GM12878 (cell line): Measurements from ENCODE around the gene CCDC170. TPM values are rescaled to one million over a fixed set of nuclear protein-coding genes. Genes with fewer than 3 reads are reported as not detected.

Experiments
- ATAC-seq: fragments of 200-7000 bp; cut with Tn5 transposase; 3 replicates; pipeline ENCODE4 v1.9.1; 2020; ENCODE audit warnings: mild to moderate bottlenecking, moderate library complexity
- BruUV-seq: library from RNA; stranded (reverse); fragments of 400-500 nt; replicated peaks from 2 replicates; lab custom pipeline; 2021; lab: Mats Ljungman, UMichigan
- CTCF ChIA-PET: fragments of 300-600 bp; sonication (Branson Sonifier 250); formaldehyde crosslinking; extraction: SDS; loops from one replicate; lab custom pipeline; 2021; ENCODE audit warnings: inconsistent platforms; lab: Yijun Ruan, JAX
- POLR2A ChIA-PET: fragments of 350-600 bp; formaldehyde crosslinking; extraction: SDS; loops from one replicate; lab custom pipeline; 2021; ENCODE audit warnings: inconsistent platforms; lab: Charles Lee
- RAD21 ChIA-PET: fragments of 300-600 bp; sonication (Branson Sonifier 250); formaldehyde crosslinking; loops from one replicate; lab custom pipeline; 2023; ENCODE audit warnings: antibody characterized with exemption; ENCODE audit not compliant: unreplicated experiment; lab: Charles Lee
- SMC1A ChIA-PET: fragments of 300-600 bp; sonication (Branson Sonifier 250); formaldehyde crosslinking; loops from one replicate; lab custom pipeline; 2023; ENCODE audit not compliant: unreplicated experiment, uncharacterized antibody; lab: Charles Lee
- DNase-seq: peaks from one replicate; pipeline ENCODE4 v3.0.0-alpha.2; 2011; ENCODE audit warnings: low read depth, low spot score
- FAIRE-seq: peaks from 3 replicates; lab custom pipeline; 2011; peaks lifted over from hg19 to GRCh38; lab: Jason Lieb, UNC
- H2AFZ ChIP-seq: 2 replicates; pipeline ENCODE4 v1.6.0; 2011; ENCODE audit warnings: low read depth, low read length, control low read depth; ENCODE audit not compliant: control insufficient read depth
- H3K27ac ChIP-seq: 2 replicates; pipeline ENCODE4 v1.5.1; 2011; ENCODE audit warnings: control low read depth; ENCODE audit not compliant: control insufficient read depth, insufficient read depth
- H3K27me3 ChIP-seq, 2 experiments: replicated peaks in 1 of 2; 2 replicates each; pipeline versions ENCODE4 v1.6.0 to v1.6.1; 2011; ENCODE audit warnings: low read length in 1 of 2; ENCODE audit not compliant: control insufficient read depth in 2 of 2, insufficient read depth in 2 of 2
- H3K36me3 ChIP-seq, 2 experiments: 2 replicates each; pipeline ENCODE4 v1.5.1; 2011; ENCODE audit warnings: low read length in 1 of 2; ENCODE audit not compliant: control insufficient read depth in 2 of 2, insufficient read depth in 2 of 2
- H3K4me1 ChIP-seq: 2 replicates; pipeline ENCODE4 v1.6.1; 2011; ENCODE audit warnings: mild to moderate bottlenecking, low read length, moderate library complexity, mixed read lengths; ENCODE audit not compliant: control insufficient read depth, insufficient read depth
- H3K4me2 ChIP-seq: 2 replicates; pipeline ENCODE4 v1.6.0; 2011; ENCODE audit warnings: control low read depth; ENCODE audit not compliant: control insufficient read depth, insufficient read depth
- H3K4me3 ChIP-seq: fragments of 200-600 bp; sonication (generic); 2 replicates; pipeline ENCODE4 v1.5.1; 2016
- H3K79me2 ChIP-seq: 2 replicates; pipeline ENCODE4 v1.6.0; 2011; ENCODE audit warnings: low read length; ENCODE audit not compliant: control insufficient read depth, insufficient read depth
- H3K9ac ChIP-seq: 2 replicates; pipeline ENCODE4 v1.8.0; 2011; ENCODE audit warnings: low read length, control low read depth, mixed read lengths; ENCODE audit not compliant: control insufficient read depth, insufficient read depth
- H3K9me3 ChIP-seq: replicated peaks from 3 replicates; pipeline ENCODE4 v1.5.1; 2011; ENCODE audit warnings: mild to moderate bottlenecking, low read length; ENCODE audit not compliant: control insufficient read depth, insufficient read depth
- H4K20me1 ChIP-seq: 2 replicates; pipeline ENCODE4 v1.6.0; 2011; ENCODE audit not compliant: control insufficient read depth, insufficient read depth
- ASH2L ChIP-seq: fragments of 300-600, 200-600 bp; sonication (generic); IDR thresholded peaks from 2 replicates; pipeline ENCODE4 v1.6.1; 2017; ENCODE audit warnings: low read depth, mild to moderate bottlenecking, borderline replicate concordance
- ATF7 ChIP-seq: fragments of 450-650 bp; IDR thresholded peaks from 2 replicates; pipeline ENCODE4 v1.6.1; 2016; ENCODE audit warnings: low read depth, mild to moderate bottlenecking
- CHD2 ChIP-seq: IDR thresholded peaks from 2 replicates; pipeline ENCODE4 v1.6.1; 2011; ENCODE audit warnings: low read depth, low read length, improper control_type of control experiment, borderline replicate concordance
- FOXM1 ChIP-seq: IDR thresholded peaks from 2 replicates; pipeline ENCODE4 v1.6.1; 2012; ENCODE audit warnings: low read depth, mild to moderate bottlenecking, inconsistent platforms, low read length, moderate library complexity
- HDAC6 ChIP-seq: fragments of 200-600 bp; sonication (generic); IDR thresholded peaks from one replicate; pipeline ENCODE4 v1.8.0; 2017; ENCODE audit warnings: antibody characterized with exemption; ENCODE audit not compliant: unreplicated experiment
- MLLT1 ChIP-seq: fragments of 450-650 bp; IDR thresholded peaks from 2 replicates; pipeline ENCODE4 v1.6.1; 2016; ENCODE audit warnings: mild to moderate bottlenecking
- MYB ChIP-seq: fragments of 150-350 bp; IDR thresholded peaks from 2 replicates; pipeline ENCODE4 v1.6.1; 2014; ENCODE audit warnings: mild to moderate bottlenecking, low read depth, low read length, borderline replicate concordance
- RAD51 ChIP-seq: fragments of 450-650 bp; IDR thresholded peaks from 2 replicates; pipeline ENCODE4 v1.6.1; 2016; ENCODE audit warnings: moderate library complexity, mild to moderate bottlenecking, inconsistent platforms
- RCOR1 ChIP-seq: conservative IDR thresholded peaks from 2 replicates; pipeline ENCODE4 v1.6.1; 2012; ENCODE audit warnings: low read depth, low read length, improper control_type of control experiment
- STAT1 ChIP-seq: fragments of 450-650 bp; conservative IDR thresholded peaks from 2 replicates; pipeline ENCODE4 v1.6.1; 2014; ENCODE audit warnings: antibody characterized with exemption, mild to moderate bottlenecking
- STAT3 ChIP-seq: IDR thresholded peaks from 2 replicates; pipeline ENCODE4 v1.6.1; 2011; ENCODE audit warnings: low read depth, low read length, improper control_type of control experiment
- SUPT20H ChIP-seq: IDR thresholded peaks from 2 replicates; pipeline ENCODE4 v1.6.1; 2011; ENCODE audit warnings: low read depth, mild to moderate bottlenecking, low read length, moderate library complexity, borderline replicate concordance; ENCODE audit not compliant: control insufficient read depth
- TBL1XR1 ChIP-seq: IDR thresholded peaks from 2 replicates; pipeline ENCODE4 v1.6.1; 2012; ENCODE audit warnings: low read depth, low read length, improper control_type of control experiment
- TCF12 ChIP-seq: IDR thresholded peaks from 2 replicates; pipeline ENCODE4 v1.6.1; 2011; ENCODE audit warnings: low read depth, mild to moderate bottlenecking, low read length
- TCF7 ChIP-seq: IDR thresholded peaks from 2 replicates; pipeline ENCODE4 v1.6.1; 2014; ENCODE audit warnings: antibody characterized with exemption, borderline replicate concordance
- USF2 ChIP-seq: IDR thresholded peaks from 2 replicates; pipeline ENCODE4 v1.6.1; 2011; ENCODE audit warnings: low read depth, low read length, improper control_type of control experiment, borderline replicate concordance
- ZNF274 ChIP-seq: IDR thresholded peaks from one replicate; pipeline ENCODE4 v1.8.0; 2011; ENCODE audit not compliant: insufficient read length, insufficient read depth
- WGBS: methylation state at CpG from one replicate; pipeline ENCODE4 v1.1.6; 2016; ENCODE audit warnings: low lambda C conversion rate; ENCODE audit not compliant: insufficient replicate concordance, insufficient coverage; ENCODE audit errors: missing lambda C conversion rate; 5-methylcytosine and 5-hydroxymethylcytosine counted together
- in situ Hi-C: fragments of 300-500 bp; cut with MboI; formaldehyde crosslinking; loops from 9 replicates; pipeline ENCODE4 v1.14.3; 2018; ENCODE audit warnings: mixed read lengths
- intact Hi-C: fragments of 100-400 bp; cut with micrococcal nuclease; formaldehyde crosslinking; loops from one replicate; pipeline ENCODE4 v1.14.2; 2022; ENCODE audit not compliant: unreplicated experiment
- polyA plus RNA-seq, 11 experiments: library from polyadenylated mRNA; depleted of rRNA in 4 of 11; unstranded in 6 of 11; stranded (reverse) in 5 of 11; fragments of >200 nt; fragmentation: Nextera tagmentation in 4 of 11; fragmentation: Illumina TruSeq in 1 of 11; extraction: Ambion mirVana in 4 of 11; extraction: Trizol in 1 of 11; gene quantifications; 1 replicate in 1 of 11; 2 replicates in 10 of 11; pipeline versions ENCODE4 v1.2.1 to v1.2.3, GENCODE V29; 2011 to 2016; ENCODE audit warnings: inconsistent platforms in 2 of 11, missing spikeins in 2 of 11, low read depth in 1 of 11
- total RNA-seq, 4 experiments: library from RNA; depleted of rRNA in 3 of 4; stranded (reverse); fragments of >200 nt in 3 of 4; fragmentation: Illumina TruSeq in 1 of 4; extraction: Trizol in 1 of 4; gene quantifications; 2 replicates each; pipeline versions ENCODE4 v1.2.1 to v1.2.3, GENCODE V29; 2013 to 2021

Gene CCDC170
- total and polyA plus RNA-seq, 10 of the 15 experiments (the other 5 are each of a cell fraction or from before 2014, with no cell fraction given): not detected

GRCh38 chr6:151663559-151663958 is 169.7 kb downstream of the CCDC170 start (continued):
- no peak for TF ChIP-seq MLLT1
- TF ChIP-seq ZNF274: no peak

GRCh38 chr6:151664390-151664789 is 170.6 kb downstream of the CCDC170 start:
- in situ Hi-C loops: no loop called here
- no peak for TF ChIP-seq TBL1XR1
- no peak for TF ChIP-seq ATF7
- no peak for TF ChIP-seq RAD51
- no peak for TF ChIP-seq HDAC6
- TF ChIP-seq STAT3: no peak
- TF ChIP-seq MYB: no peak
- TF ChIP-seq ASH2L: no peak
- TF ChIP-seq CHD2: no peak
- TF ChIP-seq RCOR1: no peak
- no peak for TF ChIP-seq STAT1
- TF ChIP-seq TCF12: no peak
- no peak for TF ChIP-seq SUPT20H
- no peak for TF ChIP-seq TCF7
- no peak for TF ChIP-seq USF2
- no peak for TF ChIP-seq FOXM1
- H3K9me3 ChIP-seq: no peaks in the 10 kb centered on the region
- no peaks in the 10 kb centered on the region; a peak in 2 of 4 replicates for H3K27me3 ChIP-seq
- no peaks in the 10 kb centered on the region for H3K79me2 ChIP-seq
- CTCF ChIA-PET: interaction anchor here (1.1 to 3.1 kb wide), 3 partner anchors 12 to 460 kb away, joined by 3 to 15 read pairs (median 3); no protein-coding TSS in a partner anchor
- 6% methylated on average over 5 of the region's 5 CpGs for WGBS
- POLR2A ChIA-PET: no interaction called here
- no peak for DNase-seq
- FAIRE-seq: no peak
- intact Hi-C loops: no loop called here
- SMC1A ChIA-PET: interaction anchor here (1.3 kb wide), 1 partner anchor 460 kb away, joined by 3 read pairs; no protein-coding TSS in a partner anchor
- H3K4me1 ChIP-seq: no peaks in the 10 kb centered on the region
- H3K36me3 ChIP-seq: no peaks in the 10 kb centered on the region
- H2AFZ ChIP-seq: no peak overlapping the region
- no peak overlapping the region for H3K27ac ChIP-seq
- H3K9ac ChIP-seq: no peak overlapping the region
- no peak for ATAC-seq
- no peak overlapping the region for H3K4me2 ChIP-seq
- no TSS peak for BruUV-seq
- H4K20me1 ChIP-seq: no peaks in the 10 kb centered on the region
- no peak overlapping the region for H3K4me3 ChIP-seq
- RAD21 ChIA-PET: no interaction called here
